Measurements from ENCODE around the gene TLE2. TPM values are rescaled to one million over a fixed set of nuclear protein-coding genes. Genes with fewer than 3 reads are reported as not detected.

The TLE2 gene
- total RNA-seq, 2 experiments from 2014 or later = 1.2 to 1.6 TPM

- intact Hi-C loops (cut with micrococcal nuclease; ENCODE audit: unreplicated experiment) = no loop called here
- CTCF ChIA-PET (ENCODE audit: unreplicated experiment) = no interaction called here
- BruUV-seq (replicated peaks) = no TSS peak
- TF ChIP-seq, protein P1, sequence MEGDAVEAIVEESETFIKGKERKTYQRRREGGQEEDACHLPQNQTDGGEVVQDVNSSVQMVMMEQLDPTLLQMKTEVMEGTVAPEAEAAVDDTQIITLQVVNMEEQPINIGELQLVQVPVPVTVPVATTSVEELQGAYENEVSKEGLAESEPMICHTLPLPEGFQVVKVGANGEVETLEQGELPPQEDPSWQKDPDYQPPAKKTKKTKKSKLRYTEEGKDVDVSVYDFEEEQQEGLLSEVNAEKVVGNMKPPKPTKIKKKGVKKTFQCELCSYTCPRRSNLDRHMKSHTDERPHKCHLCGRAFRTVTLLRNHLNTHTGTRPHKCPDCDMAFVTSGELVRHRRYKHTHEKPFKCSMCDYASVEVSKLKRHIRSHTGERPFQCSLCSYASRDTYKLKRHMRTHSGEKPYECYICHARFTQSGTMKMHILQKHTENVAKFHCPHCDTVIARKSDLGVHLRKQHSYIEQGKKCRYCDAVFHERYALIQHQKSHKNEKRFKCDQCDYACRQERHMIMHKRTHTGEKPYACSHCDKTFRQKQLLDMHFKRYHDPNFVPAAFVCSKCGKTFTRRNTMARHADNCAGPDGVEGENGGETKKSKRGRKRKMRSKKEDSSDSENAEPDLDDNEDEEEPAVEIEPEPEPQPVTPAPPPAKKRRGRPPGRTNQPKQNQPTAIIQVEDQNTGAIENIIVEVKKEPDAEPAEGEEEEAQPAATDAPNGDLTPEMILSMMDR (conservative IDR thresholded peaks at IDR 0.05; ENCODE audit: low read length) = no peak
- no peak for TF ChIP-seq EZH2phosphoT487 (IDR thresholded peaks at IDR 0.05; ENCODE audit: borderline replicate concordance, low read depth, low read length)
- no peak overlapping the region for H2AFZ ChIP-seq (ENCODE audit: low read length)
- H3K27ac ChIP-seq (ENCODE audit: low read depth, low read length, poor library complexity, severe bottlenecking) = peak overlapping the region; percentile 92
- no peaks in the 10 kb centered on the region for H3K9me2 ChIP-seq (ENCODE audit: insufficient read depth, low read length)
- no peaks in the 10 kb centered on the region for H4K20me1 ChIP-seq (ENCODE audit: insufficient read depth, low read length)
- no peaks in the 10 kb centered on the region for H3K9me3 ChIP-seq (ENCODE audit: low read length)
- POLR2A ChIA-PET = interaction anchor here (1.2 to 1.8 kb wide), 2 partner anchors 94 to 113 kb away, joined by 5 read pairs; no protein-coding TSS in a partner anchor
- peaks cover 68% of the 10 kb centered on the region for H3K4me1 ChIP-seq (ENCODE audit: insufficient read depth, low read length, poor library complexity, severe bottlenecking)
- H3K79me2 ChIP-seq (ENCODE audit: insufficient read depth, low read depth, low read length) = peaks cover 28% of the 10 kb centered on the region; the same call in 1 of the 2 replicates
- no peak overlapping the region for H3K4me3 ChIP-seq (ENCODE audit: low read depth, low read length, poor library complexity, severe bottlenecking)
- H3K4me2 ChIP-seq (ENCODE audit: low read length) = peak overlapping the region; percentile 30
- peaks cover 22% of the 10 kb centered on the region for H3K36me3 ChIP-seq (ENCODE audit: insufficient read depth, low read length)
- DNase-seq (ENCODE audit: low spot score) = no peak
Measured at GRCh38 chr19:3064011-3064330, 34.9 kb upstream of the TLE2 start.

- Histone ChIP-seq H3K9me2 (ENCODE audit: insufficient read depth, low read length) (no peaks in the 10 kb centered on the region), H3K79me2 (ENCODE audit: insufficient read depth, low read depth, low read length) (peaks cover 40% of the 10 kb centered on the region; the same call in 1 of the 2 replicates), H3K4me2 (ENCODE audit: low read length) (peak within 1 kb of the TSS; percentile 99), H3K27ac (ENCODE audit: low read depth, low read length, poor library complexity, severe bottlenecking) (peak within 1 kb of the TSS; percentile 92), H3K36me3 (ENCODE audit: insufficient read depth, low read length) (peaks cover 37% of the 10 kb centered on the region), H3K4me3 (ENCODE audit: low read depth, low read length, poor library complexity, severe bottlenecking) (peak within 1 kb of the TSS; percentile 86), H2AFZ (ENCODE audit: low read length) (peak within 1 kb of the TSS; percentile 49; the same call in 1 of the 2 replicates), H3K4me1 (ENCODE audit: insufficient read depth, low read length, poor library complexity, severe bottlenecking) (peaks cover 62% of the 10 kb centered on the region), H3K9me3 (ENCODE audit: low read length) (no peaks in the 10 kb centered on the region), H4K20me1 (ENCODE audit: insufficient read depth, low read length) (peaks cover 4% of the 10 kb centered on the region; the same call in 1 of the 2 replicates)
- BruUV-seq (replicated peaks) = no TSS peak
- ChIA-PET CTCF (ENCODE audit: unreplicated experiment) (interaction anchor here (0.6 kb wide), 1 partner anchor 432 kb away, joined by 4 read pairs; no protein-coding TSS in a partner anchor), POLR2A (interaction anchor here (1.0 kb wide), 1 partner anchor 94 kb away, joined by 3 read pairs; no protein-coding TSS in a partner anchor)
- no peak for TF ChIP-seq EZH2phosphoT487 (IDR thresholded peaks at IDR 0.05; ENCODE audit: borderline replicate concordance, low read depth, low read length)
- TF ChIP-seq, protein P1 (conservative IDR thresholded peaks at IDR 0.05; ENCODE audit: low read length) = no peak
- intact Hi-C loops (cut with micrococcal nuclease; ENCODE audit: unreplicated experiment) = no loop called here
- peak; percentile 79 for DNase-seq (ENCODE audit: low spot score)
Measured at GRCh38 chr19:3062165-3063105, 33.4 kb upstream of the TLE2 start, which contains the start of gene TLE5. Gene TLE5, minus strand, starts transcription at chr19:3062495. Its CDS starts 295 bp downstream, at chr19:3062200.
